Tibial nerve (tissue), 4 donors: ENCODE results near the gene KCP.

Experiments
- EP300 ChIP-seq, 2 donors: sonication (generic); formaldehyde crosslinking; IDR thresholded peaks; one replicate each; pipeline ENCODE4 v1.6.1; 2017; ENCODE audit warnings: antibody characterized with exemption in 2 of 2, mild to moderate bottlenecking in 1 of 2
- POLR2A ChIP-seq, 2 donors: fragments of 450-650 bp; IDR thresholded peaks; one replicate each; pipeline ENCODE4 v1.6.1; 2017; ENCODE audit warnings: antibody characterized with exemption in 2 of 2, mild to moderate bottlenecking in 2 of 2, moderate library complexity in 2 of 2
- TF ChIP-seq, protein P1 (sequence below), 5 experiments: fragments of 200-600 bp in 3 of 5; fragments of 450-650 bp in 2 of 5; sonication (generic) in 3 of 5; IDR thresholded peaks; one replicate each; pipeline ENCODE4 v1.5.1; 2016 to 2019; ENCODE audit warnings: antibody characterized with exemption in 5 of 5, mild to moderate bottlenecking in 3 of 5, moderate library complexity in 2 of 5

DNA sequence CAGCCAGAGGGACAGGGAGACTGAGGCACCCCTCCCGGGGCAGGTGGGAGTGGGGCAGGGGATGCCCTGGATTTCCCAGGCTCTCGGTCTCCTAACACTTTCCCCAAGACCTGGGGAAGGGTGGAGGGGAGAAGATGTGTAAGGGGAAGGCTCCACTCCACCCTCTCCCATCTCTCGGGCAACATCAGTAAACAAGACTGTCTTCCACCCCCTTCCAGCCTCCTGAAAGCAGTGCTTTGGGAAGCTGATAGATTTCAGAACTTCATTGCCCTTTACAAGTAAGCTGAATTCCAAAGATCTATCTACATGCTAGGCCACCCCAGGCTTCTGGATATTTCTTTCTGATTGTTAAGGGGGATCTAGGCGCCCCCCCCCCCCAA, 76.6 kb downstream of the KCP start:
- TF ChIP-seq, protein P1, sequence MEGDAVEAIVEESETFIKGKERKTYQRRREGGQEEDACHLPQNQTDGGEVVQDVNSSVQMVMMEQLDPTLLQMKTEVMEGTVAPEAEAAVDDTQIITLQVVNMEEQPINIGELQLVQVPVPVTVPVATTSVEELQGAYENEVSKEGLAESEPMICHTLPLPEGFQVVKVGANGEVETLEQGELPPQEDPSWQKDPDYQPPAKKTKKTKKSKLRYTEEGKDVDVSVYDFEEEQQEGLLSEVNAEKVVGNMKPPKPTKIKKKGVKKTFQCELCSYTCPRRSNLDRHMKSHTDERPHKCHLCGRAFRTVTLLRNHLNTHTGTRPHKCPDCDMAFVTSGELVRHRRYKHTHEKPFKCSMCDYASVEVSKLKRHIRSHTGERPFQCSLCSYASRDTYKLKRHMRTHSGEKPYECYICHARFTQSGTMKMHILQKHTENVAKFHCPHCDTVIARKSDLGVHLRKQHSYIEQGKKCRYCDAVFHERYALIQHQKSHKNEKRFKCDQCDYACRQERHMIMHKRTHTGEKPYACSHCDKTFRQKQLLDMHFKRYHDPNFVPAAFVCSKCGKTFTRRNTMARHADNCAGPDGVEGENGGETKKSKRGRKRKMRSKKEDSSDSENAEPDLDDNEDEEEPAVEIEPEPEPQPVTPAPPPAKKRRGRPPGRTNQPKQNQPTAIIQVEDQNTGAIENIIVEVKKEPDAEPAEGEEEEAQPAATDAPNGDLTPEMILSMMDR (IDR thresholded peaks at IDR 0.05), result no peak
- TF ChIP-seq POLR2A (IDR thresholded peaks at IDR 0.05), result no peak
- TF ChIP-seq EP300 (IDR thresholded peaks at IDR 0.05), result no peak
